H9 (cell line): ENCODE data around the gene TMEM239. TPM values are rescaled to one million over a fixed set of nuclear protein-coding genes. Genes with fewer than 3 reads are reported as not detected.
"Not testable (repeated sequence)": the region's sequence is repeated elsewhere in the genome, so short reads cannot be mapped to it uniquely, and the experiment has no call there.

Experiments used
- DNase-seq: peaks from one replicate; pipeline ENCODE4 v3.0.0-alpha.2; 2017
- H2AFZ ChIP-seq: one replicate; pipeline ENCODE4 v1.6.1; 2013; ENCODE audit warnings: mild to moderate bottlenecking, low read length, control low read depth, moderate library complexity
- H2AK5ac ChIP-seq: 2 replicates; pipeline ENCODE4 v1.6.1; 2013; ENCODE audit warnings: low read length, control low read depth, mixed read lengths; ENCODE audit not compliant: insufficient read length
- H2BK120ac ChIP-seq: one replicate; pipeline ENCODE4 v1.6.1; 2013; ENCODE audit warnings: low read depth, mild to moderate bottlenecking, low read length, control low read depth, inconsistent platforms; ENCODE audit not compliant: poor library complexity, severe bottlenecking
- H2BK12ac ChIP-seq: 2 replicates; pipeline ENCODE4 v1.6.1; 2013; ENCODE audit warnings: low read length, control low read depth, mixed read lengths, low read depth; ENCODE audit not compliant: insufficient read length
- H2BK15ac ChIP-seq: 2 replicates; pipeline ENCODE4 v1.6.1; 2013; ENCODE audit warnings: low read depth, low read length, control low read depth
- H2BK20ac ChIP-seq: one replicate; pipeline ENCODE4 v1.6.1; 2013; ENCODE audit warnings: low read depth, mild to moderate bottlenecking, low read length, control low read depth, inconsistent platforms; ENCODE audit not compliant: poor library complexity, severe bottlenecking
- H2BK5ac ChIP-seq: 2 replicates; pipeline ENCODE4 v1.6.1; 2013; ENCODE audit warnings: low read length, control low read depth, mixed read lengths; ENCODE audit not compliant: insufficient read length
- H3K14ac ChIP-seq: 2 replicates; pipeline ENCODE4 v1.6.1; 2013; ENCODE audit warnings: low read length, control low read depth; ENCODE audit not compliant: insufficient read depth
- H3K18ac ChIP-seq: 2 replicates; pipeline ENCODE4 v1.6.1; 2013; ENCODE audit warnings: low read depth, mild to moderate bottlenecking, mixed read lengths, low read length, control low read depth; ENCODE audit not compliant: insufficient read length
- H3K23ac ChIP-seq: 2 replicates; pipeline ENCODE4 v1.6.1; 2013; ENCODE audit warnings: low read length, control low read depth, mixed read lengths, low read depth; ENCODE audit not compliant: insufficient read length
- H3K23me2 ChIP-seq: 2 replicates; pipeline ENCODE4 v1.6.1; 2013; ENCODE audit warnings: low read depth, mild to moderate bottlenecking, mixed read lengths, low read length, control low read depth; ENCODE audit not compliant: insufficient read length, poor library complexity, severe bottlenecking
- H3K27ac ChIP-seq: 2 replicates; pipeline ENCODE4 v1.5.1; 2013; ENCODE audit warnings: low read length, control low read depth, mixed read lengths, low read depth; ENCODE audit not compliant: insufficient read length
- H3K27me3 ChIP-seq: 2 replicates; pipeline ENCODE4 v1.6.1; 2013; ENCODE audit warnings: low read length, control low read depth, inconsistent platforms; ENCODE audit not compliant: insufficient read depth
- H3K4ac ChIP-seq: 2 replicates; pipeline ENCODE4 v1.6.1; 2013; ENCODE audit warnings: low read depth, mild to moderate bottlenecking, control low read depth, inconsistent platforms, low read length, moderate library complexity
- H3K4me1 ChIP-seq: 2 replicates; pipeline ENCODE4 v1.6.1; 2013; ENCODE audit warnings: low read length, control low read depth, inconsistent platforms; ENCODE audit not compliant: insufficient read depth
- H3K4me2 ChIP-seq: 2 replicates; pipeline ENCODE4 v1.6.1; 2013; ENCODE audit warnings: low read length, control low read depth, mixed read lengths; ENCODE audit not compliant: insufficient read length, insufficient read depth
- H3K56ac ChIP-seq: 2 replicates; pipeline ENCODE4 v1.6.1; 2013; ENCODE audit warnings: low read depth, mild to moderate bottlenecking, mixed read lengths, low read length, control low read depth; ENCODE audit not compliant: insufficient read length
- H3K79me1 ChIP-seq: 2 replicates; pipeline ENCODE4 v1.6.1; 2013; ENCODE audit warnings: low read depth, mild to moderate bottlenecking, moderate library complexity, low read length, control low read depth, inconsistent platforms; ENCODE audit not compliant: insufficient read depth, poor library complexity, severe bottlenecking
- H3K79me2 ChIP-seq: 2 replicates; pipeline ENCODE4 v1.6.1; 2013; ENCODE audit warnings: low read length, control low read depth, inconsistent platforms; ENCODE audit not compliant: insufficient read depth
- H3K9ac ChIP-seq: 2 replicates; pipeline ENCODE4 v1.6.1; 2013; ENCODE audit warnings: low read length, control low read depth, mixed read lengths; ENCODE audit not compliant: insufficient read length; ENCODE audit errors: extremely low read depth
- H3K9me3 ChIP-seq: one replicate; pipeline ENCODE4 v1.6.1; 2013; ENCODE audit warnings: low read depth, low read length, inconsistent platforms; ENCODE audit not compliant: control insufficient read depth
- H3T11ph ChIP-seq: one replicate; pipeline ENCODE4 v1.6.1; 2013; ENCODE audit warnings: mild to moderate bottlenecking, low read length, control low read depth, inconsistent platforms
- H4K20me1 ChIP-seq: one replicate; pipeline ENCODE4 v1.6.1; 2013; ENCODE audit not compliant: control insufficient read depth, insufficient read length, insufficient read depth
- H4K5ac ChIP-seq: 2 replicates; pipeline ENCODE4 v1.6.1; 2013; ENCODE audit warnings: low read depth, mild to moderate bottlenecking, mixed read lengths, low read length, control low read depth; ENCODE audit not compliant: insufficient read length
- H4K8ac ChIP-seq: replicated peaks from 2 replicates; pipeline ENCODE4 v1.6.1; 2013; ENCODE audit warnings: low read length, control low read depth, mixed read lengths, low read depth; ENCODE audit not compliant: insufficient read length
- H4K91ac ChIP-seq: 2 replicates; pipeline ENCODE4 v1.6.1; 2013; ENCODE audit warnings: low read depth, mild to moderate bottlenecking, moderate library complexity, mixed read lengths, low read length, control low read depth; ENCODE audit not compliant: insufficient read length
- H3K27ac Mint-ChIP-seq, 3 experiments: 2 replicates in 2 of 3; 3 replicates in 1 of 3; pipeline ENCODE4 v1.8.0; 2020 to 2021; ENCODE audit warnings: mixed read lengths in 3 of 3, mild to moderate bottlenecking in 1 of 3, moderate library complexity in 1 of 3
- H3K27me3 Mint-ChIP-seq: 2 replicates; pipeline ENCODE4 v1.8.0; 2021; ENCODE audit warnings: low read depth, mild to moderate bottlenecking, moderate library complexity, mixed read lengths
- H3K36me3 Mint-ChIP-seq, 3 experiments: 2 replicates in 2 of 3; 3 replicates in 1 of 3; pipeline ENCODE4 v1.8.0; 2020 to 2021; ENCODE audit warnings: low read depth in 3 of 3, mixed read lengths in 3 of 3; ENCODE audit not compliant: insufficient read depth in 1 of 3
- H3K4me1 Mint-ChIP-seq, 2 experiments: 2 replicates each; pipeline ENCODE4 v1.8.0; 2020; ENCODE audit warnings: mixed read lengths in 2 of 2
- H3K4me3 Mint-ChIP-seq, 2 experiments: 2 replicates in 1 of 2; 3 replicates in 1 of 2; pipeline ENCODE4 v1.8.0; 2020 to 2021; ENCODE audit warnings: mild to moderate bottlenecking in 2 of 2, mixed read lengths in 2 of 2, moderate library complexity in 1 of 2
- H3K9me3 Mint-ChIP-seq, 2 experiments: 2 replicates in 1 of 2; 3 replicates in 1 of 2; pipeline ENCODE4 v1.8.0; 2020; ENCODE audit warnings: mild to moderate bottlenecking in 2 of 2, mixed read lengths in 2 of 2, moderate library complexity in 1 of 2
- WGBS: extraction: QIAGEN DNeasy Blood & Tissue Kit; methylation state at CpG from one replicate; pipeline ENCODE4 v1.1.7; 2013; ENCODE audit warnings: missing lambda C conversion rate, low lambda C conversion rate, mixed read lengths; ENCODE audit not compliant: insufficient read length; ENCODE audit errors: extremely low coverage; 5-methylcytosine and 5-hydroxymethylcytosine counted together
- total RNA-seq: library from RNA; stranded (reverse); gene quantifications from 2 replicates; pipeline ENCODE4 v1.2.1, GENCODE V29; 2021
- TF ChIP-seq, protein P1 (sequence below): fragments of 200-600 bp; sonication (generic); conservative IDR thresholded peaks from 3 replicates; pipeline ENCODE4 v1.8.0; 2021; ENCODE audit warnings: antibody characterized with exemption, mild to moderate bottlenecking

The TMEM239 gene
- total RNA-seq, 1 experiment from 2014 or later = not detected

DNA sequence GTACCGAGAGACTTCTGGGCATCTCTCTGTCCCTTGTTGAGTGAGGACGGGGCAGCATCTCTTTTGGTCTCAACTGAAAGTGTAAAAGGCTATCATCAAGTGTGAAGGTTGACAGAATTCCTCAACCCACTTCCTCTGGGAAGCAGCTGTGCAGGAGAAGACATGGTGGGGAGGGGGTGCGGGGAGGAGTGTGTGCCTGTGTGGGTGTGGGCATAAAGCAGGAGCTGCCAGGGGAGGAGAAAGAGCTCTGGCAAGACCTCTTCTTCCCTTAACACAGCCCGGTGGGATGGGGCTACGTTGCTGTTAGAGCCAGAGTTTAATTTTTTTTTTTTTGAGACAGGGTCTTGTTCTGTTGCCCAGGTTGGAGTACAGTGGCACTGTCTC, 47.5 kb upstream of the TMEM239 start:
- H3K4me3 Mint-ChIP-seq = no peak overlapping the region
- peaks cover 4 to 5% of the 10 kb centered on the region in 2 experiments; a peak in 2 of 4 replicates for H3K4me1 Mint-ChIP-seq
- H3K27me3 ChIP-seq = no peaks in the 10 kb centered on the region
- TF ChIP-seq, protein P1, sequence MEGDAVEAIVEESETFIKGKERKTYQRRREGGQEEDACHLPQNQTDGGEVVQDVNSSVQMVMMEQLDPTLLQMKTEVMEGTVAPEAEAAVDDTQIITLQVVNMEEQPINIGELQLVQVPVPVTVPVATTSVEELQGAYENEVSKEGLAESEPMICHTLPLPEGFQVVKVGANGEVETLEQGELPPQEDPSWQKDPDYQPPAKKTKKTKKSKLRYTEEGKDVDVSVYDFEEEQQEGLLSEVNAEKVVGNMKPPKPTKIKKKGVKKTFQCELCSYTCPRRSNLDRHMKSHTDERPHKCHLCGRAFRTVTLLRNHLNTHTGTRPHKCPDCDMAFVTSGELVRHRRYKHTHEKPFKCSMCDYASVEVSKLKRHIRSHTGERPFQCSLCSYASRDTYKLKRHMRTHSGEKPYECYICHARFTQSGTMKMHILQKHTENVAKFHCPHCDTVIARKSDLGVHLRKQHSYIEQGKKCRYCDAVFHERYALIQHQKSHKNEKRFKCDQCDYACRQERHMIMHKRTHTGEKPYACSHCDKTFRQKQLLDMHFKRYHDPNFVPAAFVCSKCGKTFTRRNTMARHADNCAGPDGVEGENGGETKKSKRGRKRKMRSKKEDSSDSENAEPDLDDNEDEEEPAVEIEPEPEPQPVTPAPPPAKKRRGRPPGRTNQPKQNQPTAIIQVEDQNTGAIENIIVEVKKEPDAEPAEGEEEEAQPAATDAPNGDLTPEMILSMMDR = no peak
- no peak overlapping the region for H3T11ph ChIP-seq
- no peak overlapping the region for H2AK5ac ChIP-seq
- H4K91ac ChIP-seq = no peak overlapping the region
- no peak overlapping the region for H2BK15ac ChIP-seq
- H4K8ac ChIP-seq = no peak overlapping the region
- no peaks in the 10 kb centered on the region for H3K9me3 ChIP-seq
- WGBS = no CpG with 5 or more reads among the region's 5 CpGs
- H3K9ac ChIP-seq = no peak overlapping the region
- H3K23ac ChIP-seq = no peak overlapping the region
- H3K14ac ChIP-seq = no peak overlapping the region
- no peak overlapping the region for H2BK120ac ChIP-seq
- no peaks in the 10 kb centered on the region for H3K4me1 ChIP-seq
- no peak overlapping the region for H3K4ac ChIP-seq
- H3K27ac Mint-ChIP-seq = no peak overlapping the region
- no peaks in the 10 kb centered on the region for H4K20me1 ChIP-seq
- no peaks in the 10 kb centered on the region for H3K79me2 ChIP-seq
- H2AFZ ChIP-seq = no peak overlapping the region
- H3K36me3 Mint-ChIP-seq = no peaks in the 10 kb centered on the region
- no peak overlapping the region for H3K56ac ChIP-seq
- no peak overlapping the region for H3K27ac ChIP-seq
- H2BK12ac ChIP-seq = no peak overlapping the region
- peaks cover 31% of the 10 kb centered on the region for H3K27me3 Mint-ChIP-seq
- no peaks in the 10 kb centered on the region for H3K9me3 Mint-ChIP-seq
- no peaks in the 10 kb centered on the region for H3K79me1 ChIP-seq
- H4K5ac ChIP-seq = no peak overlapping the region
- no peaks in the 10 kb centered on the region for H3K23me2 ChIP-seq
- DNase-seq = no peak
- H3K18ac ChIP-seq = no peak overlapping the region
- H2BK20ac ChIP-seq = no peak overlapping the region
- H3K4me2 ChIP-seq = no peak overlapping the region
- no peak overlapping the region for H2BK5ac ChIP-seq

DNA sequence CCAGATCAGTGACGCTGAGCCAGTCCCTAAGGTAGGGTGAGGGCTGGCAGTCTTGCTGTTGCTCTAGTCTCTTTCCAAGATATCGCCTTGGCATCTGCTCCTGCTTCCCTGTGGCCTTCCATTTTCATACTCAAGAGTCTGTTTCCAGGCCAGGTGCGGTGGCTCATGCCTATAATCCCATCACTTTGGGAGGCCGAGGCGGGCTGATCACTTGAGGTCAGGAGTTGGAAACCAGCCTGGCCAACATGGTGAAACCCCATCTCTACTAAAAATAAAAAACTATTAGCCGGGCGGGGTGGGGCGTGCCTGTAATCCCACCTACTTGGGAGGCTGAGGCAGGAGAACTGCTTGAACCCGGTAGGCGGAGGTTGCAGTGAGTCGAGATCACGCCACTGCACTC, 46.1 kb upstream of the TMEM239 start:
- H3K27me3 Mint-ChIP-seq = peaks cover 26% of the 10 kb centered on the region
- not testable (repeated sequence) for H3T11ph ChIP-seq, H3K18ac ChIP-seq, H3K14ac ChIP-seq, H2AFZ ChIP-seq, H2BK20ac ChIP-seq, H2BK12ac ChIP-seq, H4K8ac ChIP-seq, H3K56ac ChIP-seq, H3K4me3 Mint-ChIP-seq, H2AK5ac ChIP-seq, H3K4me1 Mint-ChIP-seq, H3K79me1 ChIP-seq, H3K27ac ChIP-seq, H3K9me3 ChIP-seq, H2BK120ac ChIP-seq, H2BK15ac ChIP-seq, H4K20me1 ChIP-seq, H3K36me3 Mint-ChIP-seq, H3K23me2 ChIP-seq, H3K23ac ChIP-seq, H2BK5ac ChIP-seq, H3K79me2 ChIP-seq, H4K5ac ChIP-seq, H3K4me2 ChIP-seq, H3K4me1 ChIP-seq, H3K27ac Mint-ChIP-seq, H3K9ac ChIP-seq, H4K91ac ChIP-seq, H3K27me3 ChIP-seq, H3K9me3 Mint-ChIP-seq, H3K4ac ChIP-seq
- WGBS = no CpG with 5 or more reads among the region's 12 CpGs
- DNase-seq = peak; percentile 22
